Measurements from ENCODE around the gene PPM1K. TPM values are rescaled to one million over a fixed set of nuclear protein-coding genes. Genes with fewer than 3 reads are reported as not detected.
A peak's percentile ranks its signal among the peaks of the same experiment; 100 is the strongest.

PPM1K gene
- total RNA-seq, 1 donor from 2014 or later = 18.1 TPM

DNA sequence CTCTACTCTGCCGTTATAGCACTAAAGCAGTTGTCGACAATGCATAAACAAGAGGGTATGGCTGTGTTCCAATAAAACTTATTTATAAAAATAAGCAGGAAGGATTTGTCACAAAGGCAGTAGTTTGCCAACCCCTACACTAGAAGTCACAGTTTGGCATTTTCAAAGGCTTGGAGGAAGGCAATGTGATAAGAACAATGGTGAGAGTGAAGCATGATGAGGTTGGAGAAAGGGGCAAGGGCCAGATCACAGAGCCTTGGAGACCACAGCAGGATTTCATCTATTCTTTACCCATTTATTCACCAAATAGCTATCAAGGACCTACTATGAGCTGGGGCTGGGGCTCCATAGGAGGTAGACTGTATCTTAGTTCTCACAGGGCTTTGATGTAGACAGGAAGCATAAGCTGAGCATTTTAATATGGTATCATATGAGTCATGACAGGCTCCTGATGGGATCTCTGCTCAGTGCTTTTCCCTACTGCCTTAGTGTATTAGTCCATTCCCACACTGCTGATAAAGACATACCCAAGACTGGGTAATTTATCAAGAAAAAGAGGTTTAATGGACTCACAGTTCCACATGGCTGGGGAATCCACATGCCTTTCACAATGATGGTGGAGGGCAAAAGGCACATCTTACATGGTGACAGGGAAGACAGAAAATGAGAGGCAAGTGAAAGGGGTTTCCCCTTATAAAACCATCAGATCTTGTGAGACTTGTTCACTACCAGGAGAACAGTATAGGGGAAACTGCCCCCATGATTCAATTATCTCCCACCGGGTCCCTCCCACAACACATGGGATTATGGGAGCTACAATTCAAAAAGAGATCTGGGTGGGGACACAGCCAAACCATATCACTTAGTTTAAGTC, 58.9 kb downstream of the PPM1K start:
- no peaks in the 10 kb centered on the region for H3K36me3 Mint-ChIP-seq
- H3K4me3 Mint-ChIP-seq = no peak overlapping the region
- DNase-seq (ENCODE audit: low spot score in 2 of 2, unreplicated experiment in 2 of 2) = no peak
- H3K27me3 Mint-ChIP-seq (ENCODE audit: low read depth) = no peaks in the 10 kb centered on the region
- H3K27ac Mint-ChIP-seq = no peak overlapping the region
- H3K9me3 Mint-ChIP-seq = peaks cover 8% of the 10 kb centered on the region
- H3K4me1 Mint-ChIP-seq = peaks cover 4% of the 10 kb centered on the region
- TF ChIP-seq, protein P1, sequence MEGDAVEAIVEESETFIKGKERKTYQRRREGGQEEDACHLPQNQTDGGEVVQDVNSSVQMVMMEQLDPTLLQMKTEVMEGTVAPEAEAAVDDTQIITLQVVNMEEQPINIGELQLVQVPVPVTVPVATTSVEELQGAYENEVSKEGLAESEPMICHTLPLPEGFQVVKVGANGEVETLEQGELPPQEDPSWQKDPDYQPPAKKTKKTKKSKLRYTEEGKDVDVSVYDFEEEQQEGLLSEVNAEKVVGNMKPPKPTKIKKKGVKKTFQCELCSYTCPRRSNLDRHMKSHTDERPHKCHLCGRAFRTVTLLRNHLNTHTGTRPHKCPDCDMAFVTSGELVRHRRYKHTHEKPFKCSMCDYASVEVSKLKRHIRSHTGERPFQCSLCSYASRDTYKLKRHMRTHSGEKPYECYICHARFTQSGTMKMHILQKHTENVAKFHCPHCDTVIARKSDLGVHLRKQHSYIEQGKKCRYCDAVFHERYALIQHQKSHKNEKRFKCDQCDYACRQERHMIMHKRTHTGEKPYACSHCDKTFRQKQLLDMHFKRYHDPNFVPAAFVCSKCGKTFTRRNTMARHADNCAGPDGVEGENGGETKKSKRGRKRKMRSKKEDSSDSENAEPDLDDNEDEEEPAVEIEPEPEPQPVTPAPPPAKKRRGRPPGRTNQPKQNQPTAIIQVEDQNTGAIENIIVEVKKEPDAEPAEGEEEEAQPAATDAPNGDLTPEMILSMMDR (IDR thresholded peaks at IDR 0.05; ENCODE audit: unreplicated experiment) = no peak

DNA sequence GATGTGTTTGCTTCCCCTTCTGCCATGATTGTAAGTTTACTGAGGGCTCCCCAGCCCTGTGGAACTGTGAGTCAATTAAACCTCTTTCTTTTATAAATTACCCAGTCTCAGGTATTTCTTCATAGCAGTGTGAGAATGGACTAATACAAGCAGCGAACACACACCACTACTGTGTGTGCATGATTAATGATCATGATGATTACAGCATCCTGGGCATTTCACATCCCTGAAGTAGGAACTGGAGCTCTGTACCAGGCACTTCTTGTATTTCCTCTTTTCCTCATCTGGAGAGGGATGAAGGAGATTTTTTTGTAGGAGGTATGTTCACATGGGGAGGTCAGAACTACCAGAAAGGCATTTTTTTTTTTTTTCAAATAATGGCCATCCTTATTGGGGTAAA, 60.8 kb downstream of the PPM1K start:
- Mint-ChIP-seq H3K36me3 (no peaks in the 10 kb centered on the region), H3K4me1 (peaks cover 6% of the 10 kb centered on the region), H3K27ac (no peak overlapping the region), H3K9me3 (no peaks in the 10 kb centered on the region), H3K4me3 (no peak overlapping the region), H3K27me3 (ENCODE audit: low read depth) (no peaks in the 10 kb centered on the region)
- TF ChIP-seq, protein P1 (IDR thresholded peaks at IDR 0.05; ENCODE audit: unreplicated experiment) = no peak
- no peak for DNase-seq (ENCODE audit: low spot score in 2 of 2, unreplicated experiment in 2 of 2)

DNA sequence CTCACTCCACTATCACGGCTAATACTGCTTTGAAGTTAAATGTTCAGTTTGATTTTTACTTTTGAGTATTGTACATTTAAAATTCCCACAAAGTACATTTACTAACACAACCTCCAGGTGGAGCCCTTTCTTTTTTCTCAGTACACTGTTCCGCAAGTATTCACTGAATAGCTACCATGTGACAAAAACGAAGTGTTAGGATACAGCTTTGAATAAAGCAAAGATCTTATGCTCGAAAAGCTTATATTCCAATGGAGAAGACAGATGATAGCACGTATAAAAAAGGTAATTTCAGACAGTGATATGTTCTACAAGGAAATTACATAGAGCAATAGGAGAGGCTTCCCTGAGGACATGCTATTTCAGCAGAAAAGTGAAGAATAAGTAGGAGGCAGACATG, 65.3 kb downstream of the PPM1K start:
- Mint-ChIP-seq H3K4me1 (peaks cover 2% of the 10 kb centered on the region), H3K9me3 (no peaks in the 10 kb centered on the region), H3K27ac (no peak overlapping the region), H3K27me3 (ENCODE audit: low read depth) (peaks cover 2% of the 10 kb centered on the region), H3K36me3 (no peaks in the 10 kb centered on the region), H3K4me3 (no peak overlapping the region)
- DNase-seq (ENCODE audit: low spot score in 2 of 2, unreplicated experiment in 2 of 2) = no peak
- TF ChIP-seq, protein P1 (IDR thresholded peaks at IDR 0.05; ENCODE audit: unreplicated experiment) = peak; percentile 80

DNA sequence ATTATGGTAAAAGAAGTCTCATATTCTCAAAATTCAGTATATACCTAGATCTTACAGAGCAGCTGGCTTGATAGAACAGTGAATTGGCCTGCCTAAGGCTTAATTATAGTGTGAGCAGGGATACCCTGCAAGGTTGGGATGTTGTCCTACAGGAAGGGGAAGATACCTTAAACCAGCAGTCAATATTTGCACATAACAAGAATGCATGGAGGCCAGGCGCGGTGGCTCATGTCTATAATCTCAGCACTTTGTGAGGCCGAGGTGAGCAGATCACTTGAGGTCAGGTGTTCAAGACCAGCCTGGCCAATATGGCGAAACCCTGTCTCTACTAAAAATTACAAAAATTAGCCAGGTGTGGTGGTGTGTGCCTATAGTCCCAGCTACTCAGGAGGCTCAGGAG, 67.2 kb downstream of the PPM1K start:
- Mint-ChIP-seq H3K27me3 (ENCODE audit: low read depth) (peaks cover 9% of the 10 kb centered on the region), H3K4me3 (no peak overlapping the region), H3K4me1 (peaks cover 2% of the 10 kb centered on the region), H3K27ac (no peak overlapping the region), H3K9me3 (no peaks in the 10 kb centered on the region), H3K36me3 (no peaks in the 10 kb centered on the region)
- TF ChIP-seq, protein P1 (IDR thresholded peaks at IDR 0.05; ENCODE audit: unreplicated experiment) = no peak
- DNase-seq (ENCODE audit: low spot score in 2 of 2, unreplicated experiment in 2 of 2) = no peak

DNA sequence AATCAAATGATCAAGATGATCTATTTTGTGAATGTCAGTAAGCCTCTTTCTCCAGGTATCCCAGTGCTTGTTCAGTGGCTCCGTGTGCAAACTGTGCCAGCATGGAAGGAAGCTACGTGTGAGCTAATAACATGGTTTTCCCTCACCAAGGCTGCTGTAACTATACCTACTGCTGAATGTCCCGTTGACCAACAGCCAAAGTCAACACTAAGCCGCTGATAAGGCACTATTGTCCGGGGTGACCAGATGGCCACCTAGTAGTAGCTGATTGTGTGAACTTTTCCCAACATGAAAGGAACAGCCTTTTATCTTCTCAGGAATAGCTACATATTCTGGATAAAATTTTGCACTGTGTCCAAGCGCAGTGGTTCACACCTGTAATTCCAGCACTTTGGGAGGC, 68.0 kb downstream of the PPM1K start:
- H3K27me3 Mint-ChIP-seq (ENCODE audit: low read depth) = peaks cover 11% of the 10 kb centered on the region
- no peaks in the 10 kb centered on the region for H3K9me3 Mint-ChIP-seq
- no peak overlapping the region for H3K4me3 Mint-ChIP-seq
- H3K4me1 Mint-ChIP-seq = peaks cover 4% of the 10 kb centered on the region
- no peak overlapping the region for H3K27ac Mint-ChIP-seq
- TF ChIP-seq, protein P1 (IDR thresholded peaks at IDR 0.05; ENCODE audit: unreplicated experiment) = no peak
- no peaks in the 10 kb centered on the region for H3K36me3 Mint-ChIP-seq
- DNase-seq (ENCODE audit: low spot score in 2 of 2, unreplicated experiment in 2 of 2) = no peak

Measured in mesothelial cell of epicardium (in vitro differentiated cells).